Adrenal gland (tissue), 12 donors: ENCODE measurements around the gene DHX29. TPM values are rescaled to one million over a fixed set of nuclear protein-coding genes. Genes with fewer than 3 reads are reported as not detected.
A peak's percentile ranks its signal among the peaks of the same experiment; 100 is the strongest.

ENCODE experiments used
- DNase-seq, 7 donors: peaks; one replicate each; pipeline ENCODE4 v3.0.0-alpha.2; 2019 to 2020
- H3K27ac ChIP-seq, 5 donors: fragments of 200-600 bp; sonication (generic) in 4 of 5; 1 replicate in 3 of 5; 2 replicates in 2 of 5; pipeline versions ENCODE4 v1.5.1 to v1.8.0; 2016 to 2020; ENCODE audit warnings: mild to moderate bottlenecking in 1 of 5
- H3K27me3 ChIP-seq: fragments of 200-600 bp; 2 replicates; pipeline ENCODE4 v1.8.0; 2021
- H3K36me3 ChIP-seq, 2 donors: fragments of 200-600 bp; replicated peaks in 1 of 2; 1 replicate in 1 of 2; 2 replicates in 1 of 2; pipeline versions ENCODE4 v1.5.1 to v1.8.0; 2018 to 2022
- H3K4me1 ChIP-seq, 2 donors: fragments of 200-600 bp; replicated peaks in 1 of 2; 1 replicate in 1 of 2; 2 replicates in 1 of 2; pipeline versions ENCODE4 v1.5.1 to v1.8.0; 2018 to 2021
- H3K4me3 ChIP-seq, 4 donors: fragments of 200-600 bp; sonication (generic) in 3 of 4; one replicate each; pipeline ENCODE4 v1.5.1; 2016 to 2018
- H3K9me3 ChIP-seq, 3 donors: fragments of 200-600 bp; sonication (generic) in 1 of 3; replicated peaks in 1 of 3; 1 replicate in 2 of 3; 2 replicates in 1 of 3; pipeline versions ENCODE4 v1.5.1 to v1.8.0; 2016 to 2021
- POLR2A ChIP-seq, 2 donors: fragments of 450-650 bp; IDR thresholded peaks; one replicate each; pipeline ENCODE4 v1.6.1; 2017; ENCODE audit warnings: antibody characterized with exemption in 2 of 2, mild to moderate bottlenecking in 2 of 2, moderate library complexity in 1 of 2
- WGBS, 4 donors: extraction: QIAGEN DNeasy Blood & Tissue Kit in 2 of 4; methylation state at CpG; one replicate each; pipeline versions ENCODE4 v1.1.5 to v1.1.7; 2013 to 2017; 5-methylcytosine and 5-hydroxymethylcytosine counted together
- intact Hi-C, 2 donors: fragments of 100-400 bp; cut with DNase I; formaldehyde crosslinking; loops; one replicate each; pipeline versions ENCODE4 v1.14.1 to v1.15.0; 2022 to 2023
- polyA plus RNA-seq, 3 donors: library from polyadenylated mRNA; stranded (reverse); fragments of 200-250 nt in 2 of 3; fragments of 350-450 nt in 1 of 3; fragmentation: Illumina TruSeq in 1 of 3; extraction: RNeasy Lipid Tissue Mini Kit (QIAGEN cat#74804) in 1 of 3; gene quantifications; one replicate each; pipeline ENCODE4 v1.2.3, GENCODE V29; 2013 to 2014
- total RNA-seq, 9 donors: library from RNA; depleted of rRNA in 4 of 9; stranded (reverse); fragments of >200 nt in 4 of 9; fragments of 120-200 nt in 1 of 9; fragmentation: NEBNext Ultra II Directional in 1 of 9; extraction: Animal tissue kit (Norgen Biotek cat#: 25700) in 1 of 9; gene quantifications; one replicate each; pipeline versions ENCODE4 v1.1.0 to v1.2.4, GENCODE V29; 2013 to 2023
- TF ChIP-seq, protein P1 (sequence below), 6 experiments: fragments of 450-650 bp in 4 of 6; fragments of 200-600 bp in 2 of 6; sonication (generic) in 1 of 6; IDR thresholded peaks; 1 replicate in 5 of 6; 2 replicates in 1 of 6; pipeline versions ENCODE4 v1.5.1 to v1.8.0; 2016 to 2021; ENCODE audit warnings: antibody characterized with exemption in 6 of 6, mild to moderate bottlenecking in 2 of 6, moderate library complexity in 1 of 6
- donor health status: healthy with polysubstance abuse.
- donor health status: Bipolar disorder and iron deficiency.
- donor health status: DM: yes; HTN: yes; CAD: no.
- donor health status: DM: no; HTN: no; CAD: no.
- donor health status: DM: no; HTN: no; CAD: no.
- donor health status: DM: yes; HTN: yes; CAD: no.

The DHX29 gene
- total and polyA plus RNA-seq, 12 donors: 6.7 to 34.9 (median 24.8) TPM

- WGBS, 4 donors: 91 to 96% (median 93%) methylated on average over 3 of the region's 3 CpGs
- H3K36me3 ChIP-seq: peaks cover 0 to 61% of the 10 kb centered on the region in 2 donors
- intact Hi-C loops: loop anchor here in 1 of 2 donors (5.0 kb wide), 1 partner anchor 345 kb away; no protein-coding TSS in a partner anchor
These were observed 40.3 kb upstream of the DHX29 start for GRCh38 chr5:55347786-55348185.

GRCh38 chr5:55345327-55345726 is 37.8 kb upstream of the DHX29 start:
- no peaks in the 10 kb centered on the region for H3K4me1 ChIP-seq
- H3K27ac ChIP-seq: no peak overlapping the region
- TF ChIP-seq POLR2A (IDR thresholded peaks at IDR 0.05): no peak
- TF ChIP-seq, protein P1, sequence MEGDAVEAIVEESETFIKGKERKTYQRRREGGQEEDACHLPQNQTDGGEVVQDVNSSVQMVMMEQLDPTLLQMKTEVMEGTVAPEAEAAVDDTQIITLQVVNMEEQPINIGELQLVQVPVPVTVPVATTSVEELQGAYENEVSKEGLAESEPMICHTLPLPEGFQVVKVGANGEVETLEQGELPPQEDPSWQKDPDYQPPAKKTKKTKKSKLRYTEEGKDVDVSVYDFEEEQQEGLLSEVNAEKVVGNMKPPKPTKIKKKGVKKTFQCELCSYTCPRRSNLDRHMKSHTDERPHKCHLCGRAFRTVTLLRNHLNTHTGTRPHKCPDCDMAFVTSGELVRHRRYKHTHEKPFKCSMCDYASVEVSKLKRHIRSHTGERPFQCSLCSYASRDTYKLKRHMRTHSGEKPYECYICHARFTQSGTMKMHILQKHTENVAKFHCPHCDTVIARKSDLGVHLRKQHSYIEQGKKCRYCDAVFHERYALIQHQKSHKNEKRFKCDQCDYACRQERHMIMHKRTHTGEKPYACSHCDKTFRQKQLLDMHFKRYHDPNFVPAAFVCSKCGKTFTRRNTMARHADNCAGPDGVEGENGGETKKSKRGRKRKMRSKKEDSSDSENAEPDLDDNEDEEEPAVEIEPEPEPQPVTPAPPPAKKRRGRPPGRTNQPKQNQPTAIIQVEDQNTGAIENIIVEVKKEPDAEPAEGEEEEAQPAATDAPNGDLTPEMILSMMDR (IDR thresholded peaks at IDR 0.05): no peak
- intact Hi-C loops: loop anchor here in 1 of 2 donors (5.0 kb wide), 1 partner anchor 347 kb away; no protein-coding TSS in a partner anchor
- WGBS, 4 donors: 88 to 94% (median 90%) methylated on average over 4 of the region's 4 CpGs
- H3K27me3 ChIP-seq: no peaks in the 10 kb centered on the region
- DNase-seq: no peak
- H3K36me3 ChIP-seq: peaks cover 0 to 48% of the 10 kb centered on the region in 2 donors
- no peak overlapping the region for H3K4me3 ChIP-seq
- no peaks in the 10 kb centered on the region for H3K9me3 ChIP-seq

More at GRCh38 chr5:55347786-55348185, 40.3 kb upstream of the DHX29 start:
- Histone ChIP-seq H3K9me3 (no peaks in the 10 kb centered on the region), H3K4me3 (no peak overlapping the region), H3K27me3 (no peaks in the 10 kb centered on the region), H3K27ac (no peak overlapping the region), H3K4me1 (no peaks in the 10 kb centered on the region)
- DNase-seq: no peak
- TF ChIP-seq POLR2A (IDR thresholded peaks at IDR 0.05): no peak
- TF ChIP-seq, protein P1 (IDR thresholded peaks at IDR 0.05): no peak

DNA sequence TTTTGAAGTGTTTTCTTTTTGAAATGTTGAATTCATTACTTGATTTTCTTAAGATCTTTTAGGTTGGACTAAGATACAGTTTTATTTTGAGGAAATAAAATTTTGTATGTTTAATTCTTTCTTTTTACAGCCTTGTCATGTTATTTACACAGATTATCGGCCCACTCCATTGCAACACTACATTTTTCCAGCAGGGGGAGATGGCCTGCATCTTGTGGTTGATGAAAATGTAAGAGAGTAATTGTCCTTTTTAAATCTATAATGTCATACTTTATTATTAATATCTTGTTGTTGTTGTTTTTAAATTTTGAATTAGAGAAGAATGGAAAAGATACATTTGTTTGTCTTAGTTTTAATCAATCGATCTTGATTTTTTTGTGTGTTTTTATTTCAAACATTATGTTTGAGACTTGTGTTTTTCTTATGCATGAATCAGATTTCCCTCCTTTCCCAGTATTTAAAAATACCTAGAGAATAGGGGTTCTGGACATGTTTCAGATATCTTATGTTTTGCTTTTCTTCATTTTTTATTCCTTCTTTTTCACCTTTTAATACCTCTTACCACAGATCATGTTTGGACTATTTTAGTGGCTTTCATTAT is 37.0 kb upstream of the DHX29 start:
- WGBS, 4 donors: 21 to 28% (median 24%) methylated on average over 2 of the region's 2 CpGs
- Histone ChIP-seq H3K4me1 (no peaks in the 10 kb centered on the region), H3K27me3 (no peaks in the 10 kb centered on the region), H3K9me3 (no peaks in the 10 kb centered on the region), H3K27ac (no peak overlapping the region), H3K4me3 (no peak overlapping the region), H3K36me3 (peaks cover 0 to 41% of the 10 kb centered on the region in 2 donors)
- DNase-seq: peak; percentile 41 to 90 (median 62)
- TF ChIP-seq, protein P1 (IDR thresholded peaks at IDR 0.05): peak; percentile 70 to 94 (median 80)
- no peak for TF ChIP-seq POLR2A (IDR thresholded peaks at IDR 0.05)
- intact Hi-C loops: no loop called here

DNA sequence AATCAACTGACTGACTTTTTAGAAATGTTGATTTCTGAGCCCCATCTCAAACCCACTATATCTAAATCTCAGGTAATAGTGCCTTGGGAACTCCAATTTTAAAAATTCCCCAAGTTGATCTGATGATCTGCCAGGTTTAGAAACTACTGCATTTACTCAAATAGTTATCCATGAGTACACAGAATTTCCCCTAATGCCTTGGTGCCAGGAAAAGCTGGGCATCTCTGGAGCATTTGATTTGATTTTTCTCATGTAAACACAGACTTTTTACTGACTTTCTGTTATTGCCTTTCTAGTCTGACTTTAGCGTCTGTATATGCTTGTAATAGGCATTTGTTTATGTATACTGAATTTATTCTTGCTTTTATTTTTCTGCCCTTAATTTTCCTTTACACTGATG is 36.1 kb upstream of the DHX29 start:
- Histone ChIP-seq H3K4me1 (peaks cover 0 to 5% of the 10 kb centered on the region in 2 donors), H3K9me3 (no peaks in the 10 kb centered on the region), H3K36me3 (peaks cover 0 to 32% of the 10 kb centered on the region in 2 donors), H3K27me3 (no peaks in the 10 kb centered on the region), H3K4me3 (no peak overlapping the region), H3K27ac (no peak overlapping the region)
- TF ChIP-seq, protein P1 (IDR thresholded peaks at IDR 0.05): no peak
- TF ChIP-seq POLR2A (IDR thresholded peaks at IDR 0.05): no peak
- intact Hi-C loops: no loop called here
- WGBS, 4 donors: 79 to 89% (median 84%) methylated on average over 1 of the region's 1 CpG
- no peak for DNase-seq
